ENCODE measurements around the gene LUZP1.

The LUZP1 gene

GRCh38 chr1:23188434-23188884 lies 19.8 kb upstream of the LUZP1 start:
- DNase-seq (ENCODE audit: low spot score), result no peak

GRCh38 chr1:23187637-23188036 lies 19.0 kb upstream of the LUZP1 start:
- no peak for DNase-seq (ENCODE audit: low spot score)

GRCh38 chr1:23185381-23185780 lies 16.7 kb upstream of the LUZP1 start:
- no peak for DNase-seq (ENCODE audit: low spot score)

GRCh38 chr1:23184212-23184934 lies 15.7 kb upstream of the LUZP1 start:
- DNase-seq (ENCODE audit: low spot score), result peak; percentile 70

- DNase-seq (ENCODE audit: low spot score), result no peak
Measured at GRCh38 chr1:23179862-23180261, 11.2 kb upstream of the LUZP1 start.

- DNase-seq (ENCODE audit: low spot score), result no peak
Measured at GRCh38 chr1:23178950-23179349, 10.3 kb upstream of the LUZP1 start.

- no peak for DNase-seq (ENCODE audit: low spot score)
Measured at GRCh38 chr1:23178414-23178813, 9.8 kb upstream of the LUZP1 start.

- DNase-seq (ENCODE audit: low spot score), result peak; percentile 90
Measured at GRCh38 chr1:23177438-23178380, 9.1 kb upstream of the LUZP1 start.

GRCh38 chr1:23177031-23177430 lies 8.4 kb upstream of the LUZP1 start:
- no peak for DNase-seq (ENCODE audit: low spot score)

GRCh38 chr1:23174426-23175110 lies 5.9 kb upstream of the LUZP1 start:
- DNase-seq (ENCODE audit: low spot score), result no peak

GRCh38 chr1:23171181-23171755 lies 2.6 kb upstream of the LUZP1 start:
- no peak for DNase-seq (ENCODE audit: low spot score)

GRCh38 chr1:23169727-23170335 lies 1.2 kb upstream of the LUZP1 start:
- no peak for DNase-seq (ENCODE audit: low spot score)

- no peak for DNase-seq (ENCODE audit: low spot score)
Measured at GRCh38 chr1:23169195-23169575, 529 bp upstream of the LUZP1 start.

- DNase-seq (ENCODE audit: low spot score), result peak; percentile 69
Measured at GRCh38 chr1:23168079-23168444, 594 bp downstream of the LUZP1 start.

- peak; percentile 74 for DNase-seq (ENCODE audit: low spot score)
Measured at GRCh38 chr1:23167353-23168078, 1.1 kb downstream of the LUZP1 start.

- DNase-seq (ENCODE audit: low spot score), result no peak
Measured at GRCh38 chr1:23166854-23167253, 1.8 kb downstream of the LUZP1 start.

GRCh38 chr1:23163395-23163794 lies 5.3 kb downstream of the LUZP1 start:
- DNase-seq (ENCODE audit: low spot score), result no peak

- DNase-seq (ENCODE audit: low spot score), result no peak
Measured at GRCh38 chr1:23159963-23160877, 8.4 kb downstream of the LUZP1 start.

- no peak for DNase-seq (ENCODE audit: low spot score)
Measured at GRCh38 chr1:23156940-23157339, 11.7 kb downstream of the LUZP1 start.

Data from left forelimb (tissue), 1 donor.